GM18951 (cell line): Measurements from ENCODE around the gene VASN.

Experiments used
- POLR2A ChIP-seq: IDR thresholded peaks from 4 replicates; pipeline ENCODE4 v1.6.1; 2011; ENCODE audit warnings: mild to moderate bottlenecking; ENCODE audit not compliant: insufficient read length, insufficient read depth; ENCODE audit errors: extremely low read depth
- in situ Hi-C: fragments of 300-500 bp; cut with MboI; formaldehyde crosslinking; loops from one replicate; pipeline ENCODE4 v1.12.0; 2022; ENCODE audit warnings: low sequenced_read_pairs, mixed read lengths, inconsistent platforms; ENCODE audit not compliant: unreplicated experiment

VASN gene

DNA sequence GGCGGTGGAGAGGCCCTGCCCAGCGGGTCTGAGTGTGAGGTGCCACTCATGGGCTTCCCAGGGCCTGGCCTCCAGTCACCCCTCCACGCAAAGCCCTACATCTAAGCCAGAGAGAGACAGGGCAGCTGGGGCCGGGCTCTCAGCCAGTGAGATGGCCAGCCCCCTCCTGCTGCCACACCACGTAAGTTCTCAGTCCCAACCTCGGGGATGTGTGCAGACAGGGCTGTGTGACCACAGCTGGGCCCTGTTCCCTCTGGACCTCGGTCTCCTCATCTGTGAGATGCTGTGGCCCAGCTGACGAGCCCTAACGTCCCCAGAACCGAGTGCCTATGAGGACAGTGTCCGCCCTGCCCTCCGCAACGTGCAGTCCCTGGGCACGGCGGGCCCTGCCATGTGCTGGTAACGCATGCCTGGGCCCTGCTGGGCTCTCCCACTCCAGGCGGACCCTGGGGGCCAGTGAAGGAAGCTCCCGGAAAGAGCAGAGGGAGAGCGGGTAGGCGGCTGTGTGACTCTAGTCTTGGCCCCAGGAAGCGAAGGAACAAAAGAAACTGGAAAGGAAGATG, 11.2 kb downstream of the VASN start:
- TF ChIP-seq POLR2A = no peak
- in situ Hi-C loops = no loop called here

DNA sequence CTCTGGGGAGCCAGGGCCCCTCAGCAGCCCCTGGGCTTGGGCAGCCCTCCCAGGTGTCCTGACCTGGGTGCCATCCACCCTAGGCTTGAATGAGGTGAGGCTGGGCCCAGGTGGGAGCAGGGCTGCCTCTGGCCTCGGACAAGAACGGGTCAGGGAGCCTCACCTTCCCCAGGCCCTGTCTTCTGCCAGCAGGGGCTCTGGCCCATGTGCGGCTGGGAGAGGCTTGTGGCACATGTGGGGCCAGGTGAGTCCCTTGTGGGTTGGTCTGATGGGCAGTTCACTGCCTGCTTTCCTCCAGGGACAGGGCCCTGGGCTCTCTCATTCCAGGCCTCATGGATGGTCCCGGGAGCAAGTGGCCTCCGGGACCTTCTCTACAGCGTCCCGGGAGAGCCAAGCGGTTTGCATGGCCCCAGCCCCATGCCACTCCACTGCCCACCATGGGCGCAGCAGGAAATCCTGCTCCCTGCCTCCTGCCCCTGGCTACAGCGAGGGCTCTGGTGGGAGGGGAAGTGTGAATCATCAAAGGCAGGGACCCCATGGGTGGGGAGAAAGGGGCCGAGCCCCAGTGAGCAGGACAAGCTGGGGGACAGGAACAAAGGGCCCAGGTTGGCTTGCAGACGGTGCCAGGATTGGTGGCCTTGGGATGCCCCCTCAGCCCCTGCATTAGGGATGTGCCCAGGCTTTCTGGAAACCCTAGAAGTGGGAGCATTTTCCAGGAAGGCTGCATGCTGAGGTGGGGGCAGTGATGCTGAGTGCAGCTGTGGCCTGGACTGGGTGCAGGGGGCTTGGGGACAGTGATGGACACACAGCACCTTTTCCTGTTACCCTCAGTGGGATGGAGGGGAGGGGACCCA, 12.2 kb downstream of the VASN start:
- in situ Hi-C loops = no loop called here

DNA sequence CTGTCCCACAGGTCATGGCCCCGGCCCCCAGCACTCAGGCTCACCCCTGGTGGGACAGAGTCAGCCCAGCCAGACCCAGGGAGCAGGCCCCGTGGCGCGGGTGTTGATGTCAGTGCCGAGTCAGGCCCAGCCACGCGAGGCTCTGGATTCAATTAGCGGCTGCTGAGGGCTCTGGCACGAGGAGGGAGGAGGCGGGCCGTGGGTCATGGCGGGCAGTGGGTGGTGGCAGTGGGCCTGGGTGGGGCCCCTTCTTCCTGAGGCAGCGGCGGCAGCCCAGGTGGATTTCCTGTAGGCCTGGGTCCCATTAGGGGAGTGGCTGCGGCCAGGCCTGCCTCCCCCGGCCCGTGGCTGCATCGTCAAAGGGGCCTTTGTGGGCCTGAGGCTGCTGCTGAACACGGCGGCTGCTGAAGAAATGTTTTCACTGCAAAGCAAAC, 12.9 kb downstream of the VASN start:
- no peak for TF ChIP-seq POLR2A
- in situ Hi-C loops = no loop called here

More for the DNA sequence above, 12.2 kb downstream of the VASN start:
- TF ChIP-seq POLR2A = no peak

DNA sequence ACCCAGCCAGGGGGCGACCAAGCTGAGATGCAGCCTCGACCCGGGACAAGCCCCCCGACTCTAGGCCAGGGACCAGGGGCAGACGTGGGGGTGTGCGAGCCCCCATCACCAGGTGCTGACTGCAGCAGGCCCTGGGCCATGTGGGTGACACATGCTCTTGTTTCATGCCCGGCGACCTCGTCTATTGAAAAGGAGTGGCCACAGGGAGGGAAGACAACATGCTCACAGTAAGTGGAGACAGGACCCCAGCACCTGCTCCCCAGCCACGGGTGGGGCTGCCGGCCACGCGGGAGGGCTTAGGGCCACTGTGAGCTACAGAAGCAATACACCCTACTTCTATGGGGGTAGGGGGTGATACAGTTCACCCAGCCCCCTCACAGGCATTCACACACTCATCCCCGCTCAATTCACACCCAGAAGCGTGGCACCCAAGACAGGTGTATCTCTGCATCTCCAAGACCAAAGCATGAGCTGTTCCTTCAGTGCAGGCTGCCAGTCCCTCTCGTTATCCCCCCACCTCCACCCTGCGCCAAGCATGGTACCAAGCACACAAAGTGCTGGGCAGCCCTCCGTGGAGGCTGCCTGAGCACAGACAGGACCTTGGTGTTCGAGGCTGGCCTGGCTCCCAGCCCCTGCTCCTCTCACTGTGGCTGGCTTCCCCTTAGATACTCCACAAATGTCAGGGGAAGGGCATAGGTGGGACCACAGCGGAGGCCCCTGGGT, 13.6 kb downstream of the VASN start:
- in situ Hi-C loops = no loop called here
- TF ChIP-seq POLR2A = no peak

DNA sequence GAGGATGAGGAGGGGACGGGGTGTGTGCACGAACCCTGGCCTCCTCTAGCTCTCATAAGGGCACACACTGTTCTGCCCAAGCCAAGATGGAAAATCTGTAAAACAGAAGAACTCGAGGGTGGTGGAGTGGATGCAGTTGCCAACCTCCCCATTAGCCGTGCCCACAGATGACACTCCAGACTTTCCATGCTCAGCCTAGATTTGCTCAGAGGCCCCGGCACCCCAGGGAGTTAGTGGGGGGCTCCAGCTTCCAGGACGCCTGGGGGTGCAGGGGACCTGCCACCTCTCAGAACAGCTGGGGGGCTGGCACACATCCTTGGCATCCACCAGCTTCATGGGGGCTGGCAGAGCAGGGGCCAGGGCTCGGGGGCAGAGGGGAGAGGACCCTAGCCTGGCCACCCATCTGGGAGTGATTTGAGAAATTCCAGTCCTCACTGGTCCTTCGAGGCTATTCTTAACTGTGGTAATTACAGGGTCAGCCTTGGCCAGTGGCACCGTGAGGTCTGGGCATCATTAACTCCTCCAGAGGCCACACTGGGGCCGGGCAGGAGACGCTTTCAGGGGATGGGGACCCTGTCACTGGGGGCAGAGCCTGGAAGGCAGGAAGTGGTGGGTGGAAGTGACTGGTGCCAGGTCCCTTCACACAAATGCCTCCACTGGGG, 14.3 kb downstream of the VASN start:
- TF ChIP-seq POLR2A = no peak
- in situ Hi-C loops = no loop called here

DNA sequence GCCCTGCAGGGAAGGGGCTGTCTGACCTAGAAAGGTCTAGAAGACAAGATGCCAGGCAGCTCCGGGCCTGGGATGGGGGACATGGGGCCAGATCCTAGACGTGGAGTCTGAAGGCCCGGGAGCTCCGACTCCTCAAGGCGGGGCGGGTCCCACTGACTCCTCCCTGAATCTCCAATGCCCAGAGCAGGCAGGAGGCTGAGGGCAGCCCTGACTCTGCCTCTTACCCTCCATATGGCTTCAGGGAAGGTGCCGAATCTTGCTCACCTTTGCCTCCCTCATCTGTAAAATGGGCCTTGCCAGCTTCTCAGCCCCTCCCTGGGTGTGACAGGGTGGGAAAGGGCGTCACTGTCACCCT, 14.8 kb downstream of the VASN start:
- in situ Hi-C loops = no loop called here
- TF ChIP-seq POLR2A = no peak

DNA sequence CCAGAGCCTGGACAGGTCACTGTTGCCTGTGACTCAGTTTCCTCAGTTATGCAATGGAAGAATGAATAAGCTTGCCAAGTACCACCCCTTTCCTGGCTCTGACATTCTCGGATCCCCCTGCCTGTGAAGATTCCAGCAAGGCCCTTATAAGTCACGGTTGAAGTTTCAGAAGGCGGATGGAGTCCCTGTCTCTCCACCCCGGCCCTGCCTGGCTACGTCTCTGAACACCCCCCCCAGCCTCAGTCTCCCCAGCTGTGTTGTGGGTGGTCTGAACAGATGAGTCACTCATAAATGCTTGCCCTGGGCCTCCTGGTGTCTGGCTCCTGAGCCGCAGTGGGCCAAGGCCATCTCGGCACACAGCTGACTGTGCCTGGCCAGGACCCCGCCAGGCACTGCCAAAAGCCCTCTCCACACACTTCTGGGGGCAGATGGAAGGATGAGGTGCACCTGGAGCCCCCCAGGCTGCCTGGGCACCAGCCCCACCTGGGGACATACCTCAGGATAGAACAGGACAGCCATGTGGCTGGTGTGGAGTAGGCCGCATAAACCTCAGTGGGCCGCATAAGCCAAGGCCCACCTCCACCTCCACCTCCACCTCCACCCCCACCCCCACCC, 15.4 kb downstream of the VASN start:
- in situ Hi-C loops = no loop called here
- TF ChIP-seq POLR2A = no peak

DNA sequence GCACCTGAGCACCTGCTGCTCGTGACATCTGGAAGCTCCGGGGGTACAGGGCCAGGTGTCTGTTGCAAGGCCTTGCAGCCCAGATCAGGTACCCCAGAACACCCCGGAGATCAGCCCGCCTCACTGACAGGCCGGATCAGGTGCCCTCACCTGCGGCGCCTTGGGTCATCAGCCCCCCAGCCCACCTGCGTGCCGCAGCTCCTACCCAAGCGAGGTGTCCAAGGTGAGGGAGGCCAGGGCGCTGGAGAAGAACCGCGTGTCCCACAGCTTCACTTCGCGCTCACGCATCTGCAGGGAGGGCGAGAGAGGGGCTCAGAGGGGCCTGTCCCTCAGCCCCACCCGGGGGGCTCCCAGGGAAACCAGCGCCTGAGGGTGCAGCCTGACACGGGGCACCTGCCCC, 16.1 kb downstream of the VASN start:
- in situ Hi-C loops = no loop called here
- TF ChIP-seq POLR2A = no peak

DNA sequence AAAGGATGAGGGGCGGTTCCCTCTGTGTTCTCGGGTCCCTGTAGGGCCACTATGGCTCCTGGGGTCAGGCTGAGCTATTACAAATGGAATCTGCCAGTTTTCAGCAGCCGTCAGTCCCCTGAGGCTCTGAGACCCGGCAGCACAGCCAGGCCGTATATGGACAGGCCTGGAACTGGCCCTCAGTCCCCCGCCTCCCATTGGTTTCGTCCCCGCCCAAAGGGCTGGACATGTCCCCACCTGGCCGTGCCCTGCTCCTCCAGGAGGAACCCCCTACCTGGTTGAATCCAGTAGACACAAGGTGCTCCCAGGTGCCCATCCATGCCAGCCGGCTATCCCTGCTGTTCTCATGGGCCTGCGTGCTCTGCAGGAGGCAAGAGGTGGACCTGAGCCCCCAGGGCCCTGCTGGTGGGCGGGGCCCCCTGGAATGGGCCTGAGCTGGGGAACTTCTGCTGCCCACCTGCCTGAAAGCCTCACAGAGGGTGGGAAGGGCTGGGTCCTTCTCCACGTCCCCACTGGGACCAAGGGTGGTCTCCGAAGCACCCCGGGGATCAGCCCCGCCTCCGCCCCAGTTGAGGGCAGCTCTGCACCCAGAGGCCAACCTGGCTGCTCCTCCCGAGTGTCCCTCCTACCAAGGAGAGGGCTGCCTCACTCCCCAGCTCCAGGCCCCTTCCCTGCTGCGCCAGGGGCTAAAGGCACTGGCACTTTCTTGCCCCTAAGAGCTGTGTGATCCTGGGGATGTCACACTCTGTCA, 16.8 kb downstream of the VASN start:
- TF ChIP-seq POLR2A = no peak
- in situ Hi-C loops = no loop called here

DNA sequence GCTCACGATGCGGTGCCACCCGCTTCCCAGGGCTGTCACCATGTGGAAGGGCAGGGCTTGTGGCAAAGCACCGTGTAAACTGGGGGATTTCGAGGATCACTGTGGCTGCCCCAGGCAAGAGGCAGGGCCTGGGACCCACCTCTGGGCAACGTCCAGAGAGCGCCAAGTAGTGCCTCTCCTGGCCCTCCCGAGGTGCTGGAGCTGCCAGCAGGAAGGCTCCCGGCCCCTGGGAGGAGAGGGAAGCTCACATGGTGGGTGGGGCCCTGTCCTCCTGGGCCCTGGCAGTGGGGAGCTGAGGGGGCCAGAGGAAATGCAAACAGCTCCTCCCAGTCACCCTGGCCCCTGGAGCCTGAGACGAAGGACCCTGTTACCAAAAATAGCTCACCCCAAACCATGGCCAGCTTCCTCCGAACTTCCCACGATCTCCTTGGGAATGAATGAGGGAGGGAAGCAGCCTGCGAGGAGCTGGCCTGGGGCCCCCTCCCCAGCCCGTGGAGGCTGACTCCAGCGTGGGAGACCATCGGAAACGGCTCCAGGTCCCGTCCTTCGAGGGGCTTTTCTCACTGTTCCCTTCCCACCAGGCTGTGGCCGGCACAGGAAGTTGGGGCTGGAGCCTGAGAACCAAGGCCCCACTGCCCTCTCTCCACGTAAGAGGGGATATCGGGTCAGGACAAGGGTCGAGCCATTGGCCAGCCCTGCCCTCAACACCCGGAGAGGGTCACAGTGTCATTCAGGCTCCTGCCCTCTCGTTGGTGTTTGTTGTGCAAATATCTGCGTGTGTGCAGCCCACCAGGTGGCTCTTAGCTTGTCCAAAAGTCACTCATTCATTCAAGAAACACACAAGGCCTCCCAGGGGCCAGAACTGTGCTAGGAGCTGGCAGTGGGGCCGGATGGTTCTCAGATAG, 17.7 kb downstream of the VASN start:
- in situ Hi-C loops = no loop called here

More for the DNA sequence above, 17.7 kb downstream of the VASN start:
- TF ChIP-seq POLR2A = no peak
